SKM-1 treated with dmso at 0.1 percent for 144 hours (cell line): ENCODE results near the gene SUSD3.
A peak's percentile ranks its signal among the peaks of the same experiment; 100 is the strongest.

Experiments used
- DNase-seq: peaks from one replicate; lab custom pipeline; 2025; ENCODE audit not compliant: unreplicated experiment; lab: John Stamatoyannopoulos, UW

The SUSD3 gene

GRCh38 chr9:93121316-93122241 lies 63.1 kb downstream of the SUSD3 start:
- no peak for DNase-seq

- no peak for DNase-seq
Observed at GRCh38 chr9:93122721-93123221, 64.3 kb downstream of the SUSD3 start.

- DNase-seq = no peak
Observed at GRCh38 chr9:93123561-93124283, 65.2 kb downstream of the SUSD3 start.

GRCh38 chr9:93124793-93125192 lies 66.3 kb downstream of the SUSD3 start:
- no peak for DNase-seq

- DNase-seq = no peak
Observed at GRCh38 chr9:93125331-93125894, 66.9 kb downstream of the SUSD3 start.

GRCh38 chr9:93126151-93126781 lies 67.8 kb downstream of the SUSD3 start:
- DNase-seq = no peak

- DNase-seq = no peak
Observed at GRCh38 chr9:93126825-93127368, 68.4 kb downstream of the SUSD3 start.

- peak; percentile 26 for DNase-seq
Observed at GRCh38 chr9:93127395-93127911, 69.0 kb downstream of the SUSD3 start.

- no peak for DNase-seq
Observed at GRCh38 chr9:93128011-93128714, 69.7 kb downstream of the SUSD3 start.

- DNase-seq = no peak
Observed at GRCh38 chr9:93128715-93129224, 70.3 kb downstream of the SUSD3 start.

GRCh38 chr9:93129286-93129685 lies 70.8 kb downstream of the SUSD3 start:
- no peak for DNase-seq

GRCh38 chr9:93129691-93130500 lies 71.4 kb downstream of the SUSD3 start:
- DNase-seq = no peak

- no peak for DNase-seq
Observed at GRCh38 chr9:93130861-93131481, 72.5 kb downstream of the SUSD3 start.

- DNase-seq = no peak
Observed at GRCh38 chr9:93131599-93132286, 73.2 kb downstream of the SUSD3 start.

GRCh38 chr9:93132287-93132927 lies 73.9 kb downstream of the SUSD3 start:
- no peak for DNase-seq

GRCh38 chr9:93132946-93133680 lies 74.6 kb downstream of the SUSD3 start:
- DNase-seq = peak; percentile 36

- no peak for DNase-seq
Observed at GRCh38 chr9:93133681-93134014, 75.1 kb downstream of the SUSD3 start.
